Upper lobe of left lung (tissue), 4 donors: Measurements from ENCODE around the gene HGF.

ENCODE experiments used
- CTCF ChIP-seq, 6 experiments: fragments of 450-650 bp in 4 of 6; fragments of 200-600 bp in 2 of 6; sonication (generic) in 2 of 6; IDR thresholded peaks; one replicate each; pipeline ENCODE4 v1.5.1; 2016 to 2019; ENCODE audit warnings: antibody characterized with exemption in 6 of 6
- POLR2AphosphoS5 ChIP-seq, 2 donors: sonication (generic); formaldehyde crosslinking; IDR thresholded peaks; one replicate each; pipeline ENCODE4 v1.5.1; 2017; ENCODE audit warnings: antibody characterized with exemption in 2 of 2

GRCh38 chr7:81676813-81677212 is 93.0 kb downstream of the HGF start:
- TF ChIP-seq CTCF (IDR thresholded peaks at IDR 0.05): no peak
- TF ChIP-seq POLR2AphosphoS5 (IDR thresholded peaks at IDR 0.05): no peak
